HG02973 (cell line): ENCODE measurements around the gene KAT2A.

ENCODE experiments used
- ATAC-seq: cut with Tn5 transposase; IDR thresholded peaks from one replicate; pipeline ENCODE4 v1.9.1; 2021; ENCODE audit warnings: moderate library complexity; ENCODE audit not compliant: unreplicated experiment

KAT2A gene

DNA sequence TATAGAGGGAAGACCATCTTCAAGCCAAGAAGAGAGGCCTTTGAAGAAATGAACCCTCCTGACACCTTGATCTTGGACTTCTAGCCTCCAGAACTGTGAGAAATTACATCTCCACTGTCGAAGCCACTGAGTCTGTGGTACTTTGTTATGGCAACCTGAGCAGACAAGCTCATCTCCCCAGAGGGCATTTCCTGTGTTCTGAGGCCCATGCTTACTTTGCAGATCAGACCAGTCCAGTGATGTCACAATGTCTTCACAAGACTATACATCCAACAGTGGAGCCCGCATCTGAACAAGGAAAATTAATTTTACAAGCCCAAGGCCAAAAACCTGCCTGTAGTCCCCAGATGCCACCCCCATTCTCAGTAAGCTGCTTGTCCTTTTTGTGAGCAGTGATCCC is 56.0 kb downstream of the KAT2A start:
- no peak for ATAC-seq
